ENCODE results near the gene ERGIC3.
A peak's percentile ranks its signal among the peaks of the same experiment; 100 is the strongest.

ERGIC3 gene

GRCh38 chr20:35539756-35540212 is 2.1 kb upstream of the ERGIC3 start (continued):
- TF ChIP-seq ZNF791 (tag by site-specific recombination; IDR thresholded peaks at IDR 0.05) (no peak), ZNF184 (tag by site-specific recombination; IDR thresholded peaks at IDR 0.05) (no peak; the same call in 1 of the 2 replicates), SP2 (tag by site-specific recombination; IDR thresholded peaks at IDR 0.05) (peak; percentile 89), MYNN (tag by site-specific recombination; IDR thresholded peaks at IDR 0.05; ENCODE audit: borderline replicate concordance) (no peak), ZNF785 (tag by site-specific recombination; IDR thresholded peaks at IDR 0.05) (no peak), ZBTB17 (tag by site-specific recombination; IDR thresholded peaks at IDR 0.05) (peak; percentile 94), ZNF692 (tag by site-specific recombination; IDR thresholded peaks at IDR 0.05) (peak; percentile 38; the same call in 1 of the 2 replicates), REPIN1 (tag by site-specific recombination; IDR thresholded peaks at IDR 0.05; ENCODE audit: low read depth) (no peak), SCRT2 (tag by site-specific recombination; IDR thresholded peaks at IDR 0.05) (no peak), ZNF169 (tag by site-specific recombination; IDR thresholded peaks at IDR 0.05) (no peak), ZNF596 (tag by site-specific recombination; IDR thresholded peaks at IDR 0.05) (peak; percentile 71), ZNF654 (tag by site-specific recombination; IDR thresholded peaks at IDR 0.05; ENCODE audit: low read depth) (no peak), ZNF404 (tag by site-specific recombination; IDR thresholded peaks at IDR 0.05) (no peak), GLIS1 (tag by site-specific recombination; IDR thresholded peaks at IDR 0.05) (0 out of 2 replicates have a peak, but pooled peaks have one; percentile 24), TRIM28 (IDR thresholded peaks at IDR 0.05; ENCODE audit: borderline replicate concordance, low read length) (0 out of 2 replicates have a peak, but pooled peaks have one; percentile 41), ZNF335 (tag by site-specific recombination; conservative IDR thresholded peaks at IDR 0.05) (peak; percentile 59), GFI1B (tag by site-specific recombination; IDR thresholded peaks at IDR 0.05) (no peak), ZSCAN16 (tag by site-specific recombination; IDR thresholded peaks at IDR 0.05) (no peak), SALL2 (tag by site-specific recombination; IDR thresholded peaks at IDR 0.05; ENCODE audit: borderline replicate concordance) (no peak), ZFP41 (tag by site-specific recombination; IDR thresholded peaks at IDR 0.05; ENCODE audit: borderline replicate concordance) (no peak), OSR2 (tag by site-specific recombination; IDR thresholded peaks at IDR 0.05) (peak; percentile 42), ZNF664 (tag by site-specific recombination; IDR thresholded peaks at IDR 0.05) (no peak), SP3 (tag by site-specific recombination; IDR thresholded peaks at IDR 0.05) (peak; percentile 41; the same call in 1 of the 2 replicates), ZBTB1 (tag by site-specific recombination; IDR thresholded peaks at IDR 0.05) (no peak), ZXDB (tag by site-specific recombination; IDR thresholded peaks at IDR 0.05) (peak; percentile 55), KLF10 (tag by site-specific recombination; IDR thresholded peaks at IDR 0.05) (peak; percentile 51; the same call in 1 of the 2 replicates), ZNF776 (tag by site-specific recombination; IDR thresholded peaks at IDR 0.05; ENCODE audit: borderline replicate concordance) (no peak), SP7 (tag by site-specific recombination; IDR thresholded peaks at IDR 0.05) (peak; percentile 61; the same call in 1 of the 2 replicates)
- TF ChIP-seq, protein P1, sequence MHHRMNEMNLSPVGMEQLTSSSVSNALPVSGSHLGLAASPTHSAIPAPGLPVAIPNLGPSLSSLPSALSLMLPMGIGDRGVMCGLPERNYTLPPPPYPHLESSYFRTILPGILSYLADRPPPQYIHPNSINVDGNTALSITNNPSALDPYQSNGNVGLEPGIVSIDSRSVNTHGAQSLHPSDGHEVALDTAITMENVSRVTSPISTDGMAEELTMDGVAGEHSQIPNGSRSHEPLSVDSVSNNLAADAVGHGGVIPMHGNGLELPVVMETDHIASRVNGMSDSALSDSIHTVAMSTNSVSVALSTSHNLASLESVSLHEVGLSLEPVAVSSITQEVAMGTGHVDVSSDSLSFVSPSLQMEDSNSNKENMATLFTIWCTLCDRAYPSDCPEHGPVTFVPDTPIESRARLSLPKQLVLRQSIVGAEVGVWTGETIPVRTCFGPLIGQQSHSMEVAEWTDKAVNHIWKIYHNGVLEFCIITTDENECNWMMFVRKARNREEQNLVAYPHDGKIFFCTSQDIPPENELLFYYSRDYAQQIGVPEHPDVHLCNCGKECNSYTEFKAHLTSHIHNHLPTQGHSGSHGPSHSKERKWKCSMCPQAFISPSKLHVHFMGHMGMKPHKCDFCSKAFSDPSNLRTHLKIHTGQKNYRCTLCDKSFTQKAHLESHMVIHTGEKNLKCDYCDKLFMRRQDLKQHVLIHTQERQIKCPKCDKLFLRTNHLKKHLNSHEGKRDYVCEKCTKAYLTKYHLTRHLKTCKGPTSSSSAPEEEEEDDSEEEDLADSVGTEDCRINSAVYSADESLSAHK (tag by site-specific recombination; IDR thresholded peaks at IDR 0.05): no peak
- TF ChIP-seq, protein P2, sequence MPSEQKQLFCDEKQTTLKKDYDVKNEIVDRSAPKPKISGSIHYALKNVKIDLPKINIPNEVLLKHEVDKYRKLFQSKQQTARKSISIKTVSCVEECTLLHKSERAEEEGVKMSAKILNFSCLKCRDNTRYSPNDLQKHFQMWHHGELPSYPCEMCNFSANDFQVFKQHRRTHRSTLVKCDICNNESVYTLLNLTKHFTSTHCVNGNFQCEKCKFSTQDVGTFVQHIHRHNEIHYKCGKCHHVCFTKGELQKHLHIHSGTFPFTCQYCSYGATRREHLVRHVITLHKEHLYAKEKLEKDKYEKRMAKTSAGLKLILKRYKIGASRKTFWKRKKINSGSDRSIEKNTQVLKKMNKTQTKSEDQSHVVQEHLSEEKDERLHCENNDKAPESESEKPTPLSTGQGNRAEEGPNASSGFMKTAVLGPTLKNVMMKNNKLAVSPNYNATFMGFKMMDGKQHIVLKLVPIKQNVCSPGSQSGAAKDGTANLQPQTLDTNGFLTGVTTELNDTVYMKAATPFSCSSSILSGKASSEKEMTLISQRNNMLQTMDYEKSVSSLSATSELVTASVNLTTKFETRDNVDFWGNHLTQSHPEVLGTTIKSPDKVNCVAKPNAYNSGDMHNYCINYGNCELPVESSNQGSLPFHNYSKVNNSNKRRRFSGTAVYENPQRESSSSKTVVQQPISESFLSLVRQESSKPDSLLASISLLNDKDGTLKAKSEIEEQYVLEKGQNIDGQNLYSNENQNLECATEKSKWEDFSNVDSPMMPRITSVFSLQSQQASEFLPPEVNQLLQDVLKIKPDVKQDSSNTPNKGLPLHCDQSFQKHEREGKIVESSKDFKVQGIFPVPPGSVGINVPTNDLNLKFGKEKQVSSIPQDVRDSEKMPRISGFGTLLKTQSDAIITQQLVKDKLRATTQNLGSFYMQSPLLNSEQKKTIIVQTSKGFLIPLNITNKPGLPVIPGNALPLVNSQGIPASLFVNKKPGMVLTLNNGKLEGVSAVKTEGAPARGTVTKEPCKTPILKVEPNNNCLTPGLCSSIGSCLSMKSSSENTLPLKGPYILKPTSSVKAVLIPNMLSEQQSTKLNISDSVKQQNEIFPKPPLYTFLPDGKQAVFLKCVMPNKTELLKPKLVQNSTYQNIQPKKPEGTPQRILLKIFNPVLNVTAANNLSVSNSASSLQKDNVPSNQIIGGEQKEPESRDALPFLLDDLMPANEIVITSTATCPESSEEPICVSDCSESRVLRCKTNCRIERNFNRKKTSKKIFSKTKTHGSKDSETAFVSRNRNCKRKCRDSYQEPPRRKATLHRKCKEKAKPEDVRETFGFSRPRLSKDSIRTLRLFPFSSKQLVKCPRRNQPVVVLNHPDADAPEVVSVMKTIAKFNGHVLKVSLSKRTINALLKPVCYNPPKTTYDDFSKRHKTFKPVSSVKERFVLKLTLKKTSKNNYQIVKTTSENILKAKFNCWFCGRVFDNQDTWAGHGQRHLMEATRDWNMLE (tag by site-specific recombination; conservative IDR thresholded peaks at IDR 0.05; ENCODE audit: low read depth): peak; percentile 74
- TF ChIP-seq, protein P3, sequence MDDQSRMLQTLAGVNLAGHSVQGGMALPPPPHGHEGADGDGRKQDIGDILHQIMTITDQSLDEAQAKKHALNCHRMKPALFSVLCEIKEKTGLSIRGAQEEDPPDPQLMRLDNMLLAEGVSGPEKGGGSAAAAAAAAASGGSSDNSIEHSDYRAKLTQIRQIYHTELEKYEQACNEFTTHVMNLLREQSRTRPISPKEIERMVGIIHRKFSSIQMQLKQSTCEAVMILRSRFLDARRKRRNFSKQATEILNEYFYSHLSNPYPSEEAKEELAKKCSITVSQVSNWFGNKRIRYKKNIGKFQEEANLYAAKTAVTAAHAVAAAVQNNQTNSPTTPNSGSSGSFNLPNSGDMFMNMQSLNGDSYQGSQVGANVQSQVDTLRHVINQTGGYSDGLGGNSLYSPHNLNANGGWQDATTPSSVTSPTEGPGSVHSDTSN (CRISPR knock-in tag; IDR thresholded peaks at IDR 0.05): no peak

Measured in HEK293 (cell line).